Vagina (tissue), 2 donors: Measurements from ENCODE around the gene KNDC1. TPM values are rescaled to one million over a fixed set of nuclear protein-coding genes. Genes with fewer than 3 reads are reported as not detected.

Source experiments
- DNase-seq, 2 donors: peaks; one replicate each; pipeline ENCODE4 v3.0.0-alpha.2; 2017; ENCODE audit errors: extremely low spot score in 2 of 2
- H3K27ac ChIP-seq: fragments of 200-600 bp; sonication (generic); one replicate; pipeline ENCODE4 v1.5.1; 2019
- H3K27me3 ChIP-seq: fragments of 200-600 bp; sonication (generic); one replicate; pipeline ENCODE4 v1.5.1; 2019
- H3K36me3 ChIP-seq, 2 donors: fragments of 200-600 bp; sonication (generic); one replicate each; pipeline ENCODE4 v1.5.1; 2017 to 2019
- H3K4me1 ChIP-seq: fragments of 200-600 bp; sonication (generic); one replicate; pipeline ENCODE4 v1.5.1; 2019
- H3K4me3 ChIP-seq, 2 donors: fragments of 200-600 bp; sonication (generic); 1 replicate in 1 of 2; 2 replicates in 1 of 2; pipeline ENCODE4 v1.5.1; 2016 to 2019
- H3K9me3 ChIP-seq: fragments of 200-600 bp; sonication (generic); one replicate; pipeline ENCODE4 v1.5.1; 2019
- POLR2A ChIP-seq, 2 donors: fragments of 450-650 bp; IDR thresholded peaks; one replicate each; pipeline ENCODE4 v1.6.1; 2017; ENCODE audit warnings: antibody characterized with exemption in 2 of 2, mild to moderate bottlenecking in 2 of 2, moderate library complexity in 2 of 2
- POLR2AphosphoS5 ChIP-seq, 2 donors: sonication (generic); formaldehyde crosslinking; IDR thresholded peaks; one replicate each; pipeline ENCODE4 v1.9.0; 2017; ENCODE audit warnings: antibody characterized with exemption in 2 of 2, mild to moderate bottlenecking in 2 of 2, low read depth in 1 of 2; ENCODE audit not compliant: insufficient read depth in 1 of 2
- intact Hi-C: fragments of 100-400 bp; cut with DNase I; formaldehyde crosslinking; loops from one replicate; pipeline ENCODE4 v1.15.1; 2023
- total RNA-seq: library from RNA; depleted of rRNA; stranded (reverse); fragments of >200 nt; gene quantifications from one replicate; pipeline ENCODE4 v1.2.3, GENCODE V29; 2016
- TF ChIP-seq, protein P1 (sequence below), 3 experiments: fragments of 450-650 bp in 2 of 3; fragments of 200-600 bp in 1 of 3; sonication (generic) in 1 of 3; IDR thresholded peaks; one replicate each; pipeline ENCODE4 v1.5.1; 2017 to 2019; ENCODE audit warnings: antibody characterized with exemption in 3 of 3, mild to moderate bottlenecking in 2 of 3, moderate library complexity in 2 of 3

Gene KNDC1
- total RNA-seq, 1 donor from 2014 or later, result 3.4 TPM

DNA sequence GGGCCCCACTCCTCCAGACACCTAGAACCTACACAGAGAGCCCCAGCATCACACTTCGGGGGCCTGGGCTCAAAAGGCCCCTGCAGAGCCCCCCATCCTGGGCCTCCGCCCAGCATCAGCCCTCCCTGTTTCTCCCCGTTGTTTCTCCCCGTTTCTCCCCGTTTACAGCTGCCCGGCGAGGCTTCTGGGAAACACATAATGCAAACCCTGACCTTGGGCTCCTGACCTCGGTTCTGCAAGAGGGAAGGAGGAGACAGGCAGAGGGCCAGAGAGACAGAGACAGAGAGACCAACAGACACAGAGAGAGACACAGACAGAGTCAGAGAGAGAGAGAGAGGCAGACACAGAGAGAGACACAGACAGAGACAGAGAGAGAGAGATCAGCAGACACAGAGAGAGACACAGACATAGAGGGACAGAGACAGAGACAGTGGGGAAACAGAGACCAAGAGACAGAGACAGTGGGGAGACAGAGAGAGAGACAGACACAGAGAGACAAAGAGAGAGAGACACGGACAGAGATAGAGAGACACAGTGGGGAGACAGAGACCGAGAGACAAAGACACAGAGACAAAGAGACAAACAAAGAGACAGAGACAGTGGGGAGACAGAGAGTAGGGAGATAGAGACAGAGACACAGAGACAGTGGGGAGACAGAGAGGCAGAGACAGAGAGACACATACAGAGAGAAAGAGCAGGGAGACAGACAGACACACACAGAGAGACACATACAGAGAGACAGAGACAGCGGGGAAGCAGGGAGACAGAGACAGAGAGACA lies 90.1 kb downstream of the KNDC1 start:
- Histone ChIP-seq H3K27me3 (peaks cover 4% of the 10 kb centered on the region), H3K36me3 (no peaks in the 10 kb centered on the region), H3K4me3 (no peak overlapping the region), H3K4me1 (no peaks in the 10 kb centered on the region), H3K27ac (no peak overlapping the region), H3K9me3 (no peaks in the 10 kb centered on the region)
- DNase-seq, result no peak
- intact Hi-C loops, result no loop called here
- TF ChIP-seq POLR2A (IDR thresholded peaks at IDR 0.05) (no peak), POLR2AphosphoS5 (IDR thresholded peaks at IDR 0.05; ENCODE audit: insufficient read depth in 1 of 2, low read depth in 1 of 2) (no peak)
- TF ChIP-seq, protein P1, sequence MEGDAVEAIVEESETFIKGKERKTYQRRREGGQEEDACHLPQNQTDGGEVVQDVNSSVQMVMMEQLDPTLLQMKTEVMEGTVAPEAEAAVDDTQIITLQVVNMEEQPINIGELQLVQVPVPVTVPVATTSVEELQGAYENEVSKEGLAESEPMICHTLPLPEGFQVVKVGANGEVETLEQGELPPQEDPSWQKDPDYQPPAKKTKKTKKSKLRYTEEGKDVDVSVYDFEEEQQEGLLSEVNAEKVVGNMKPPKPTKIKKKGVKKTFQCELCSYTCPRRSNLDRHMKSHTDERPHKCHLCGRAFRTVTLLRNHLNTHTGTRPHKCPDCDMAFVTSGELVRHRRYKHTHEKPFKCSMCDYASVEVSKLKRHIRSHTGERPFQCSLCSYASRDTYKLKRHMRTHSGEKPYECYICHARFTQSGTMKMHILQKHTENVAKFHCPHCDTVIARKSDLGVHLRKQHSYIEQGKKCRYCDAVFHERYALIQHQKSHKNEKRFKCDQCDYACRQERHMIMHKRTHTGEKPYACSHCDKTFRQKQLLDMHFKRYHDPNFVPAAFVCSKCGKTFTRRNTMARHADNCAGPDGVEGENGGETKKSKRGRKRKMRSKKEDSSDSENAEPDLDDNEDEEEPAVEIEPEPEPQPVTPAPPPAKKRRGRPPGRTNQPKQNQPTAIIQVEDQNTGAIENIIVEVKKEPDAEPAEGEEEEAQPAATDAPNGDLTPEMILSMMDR (IDR thresholded peaks at IDR 0.05), result no peak

DNA sequence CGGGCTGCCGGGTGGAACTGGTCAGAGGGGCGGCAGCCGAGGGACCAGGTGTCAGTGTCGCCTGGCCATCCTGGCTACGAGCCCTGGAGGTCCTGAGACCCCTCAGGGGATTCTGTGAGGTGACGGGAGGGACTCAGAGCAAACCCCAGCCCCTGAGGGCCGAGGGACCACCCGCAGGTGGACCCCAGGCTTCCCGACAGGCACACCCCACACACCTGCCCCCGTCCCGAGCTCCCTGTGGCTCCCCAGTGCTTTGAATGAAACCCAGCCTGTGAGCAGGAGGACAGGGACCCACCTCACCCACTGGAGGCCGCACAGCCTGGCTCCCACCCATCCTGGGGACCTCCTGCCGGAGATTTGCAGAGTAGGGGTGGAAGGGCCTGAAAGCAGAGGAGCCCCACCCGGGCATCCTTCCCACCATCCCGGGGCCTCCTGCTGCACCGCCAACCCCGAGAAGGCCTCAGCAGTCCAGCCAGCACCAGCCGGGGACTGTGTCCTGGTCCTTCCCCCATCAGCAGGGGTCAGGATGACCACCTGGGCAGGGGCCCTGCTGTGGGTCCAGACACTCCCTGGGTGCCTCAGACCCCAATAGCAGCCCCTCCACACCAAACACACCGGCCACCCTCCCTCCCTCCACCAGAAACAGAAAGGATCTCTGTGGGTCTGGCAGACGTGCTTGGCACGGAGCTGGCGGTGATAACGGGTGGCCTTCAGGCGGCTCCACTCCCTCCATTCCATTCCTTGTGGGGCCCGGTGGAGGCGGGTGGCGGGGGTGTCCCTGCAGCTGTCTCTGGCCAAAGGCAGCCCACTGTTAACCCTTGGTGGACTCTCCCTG lies 91.6 kb downstream of the KNDC1 start:
- Histone ChIP-seq H3K4me1 (no peaks in the 10 kb centered on the region), H3K9me3 (no peaks in the 10 kb centered on the region), H3K27ac (no peak overlapping the region), H3K27me3 (peaks cover 4% of the 10 kb centered on the region), H3K4me3 (no peak overlapping the region), H3K36me3 (no peaks in the 10 kb centered on the region)
- TF ChIP-seq POLR2A (IDR thresholded peaks at IDR 0.05) (no peak), POLR2AphosphoS5 (IDR thresholded peaks at IDR 0.05; ENCODE audit: insufficient read depth in 1 of 2, low read depth in 1 of 2) (no peak)
- TF ChIP-seq, protein P1 (IDR thresholded peaks at IDR 0.05), result no peak
- DNase-seq, result no peak
- intact Hi-C loops, result no loop called here

DNA sequence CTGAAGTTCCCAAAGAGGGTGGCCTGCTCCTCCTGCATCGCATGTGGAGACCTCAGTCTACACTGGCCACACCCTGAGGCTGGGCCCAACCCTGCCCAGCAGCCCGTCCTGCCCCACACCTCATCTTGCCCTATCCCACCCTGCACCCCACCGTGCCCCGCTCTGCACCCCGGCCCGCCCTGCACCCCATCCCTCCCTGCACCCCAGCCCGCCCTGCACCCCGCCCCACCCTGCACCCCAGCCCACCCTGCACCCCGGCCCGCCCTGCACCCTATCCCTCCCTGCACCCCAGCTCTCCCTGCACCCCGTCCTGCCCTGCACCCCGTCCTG lies 92.2 kb downstream of the KNDC1 start:
- TF ChIP-seq POLR2AphosphoS5 (IDR thresholded peaks at IDR 0.05; ENCODE audit: insufficient read depth in 1 of 2, low read depth in 1 of 2) (no peak), POLR2A (IDR thresholded peaks at IDR 0.05) (no peak)
- TF ChIP-seq, protein P1 (IDR thresholded peaks at IDR 0.05), result no peak
- Histone ChIP-seq H3K27ac (no peak overlapping the region), H3K4me3 (no peak overlapping the region), H3K27me3 (peaks cover 4% of the 10 kb centered on the region), H3K4me1 (peaks cover under 1% of the 10 kb centered on the region), H3K36me3 (no peaks in the 10 kb centered on the region), H3K9me3 (no peaks in the 10 kb centered on the region)
- no peak for DNase-seq
- intact Hi-C loops, result no loop called here

DNA sequence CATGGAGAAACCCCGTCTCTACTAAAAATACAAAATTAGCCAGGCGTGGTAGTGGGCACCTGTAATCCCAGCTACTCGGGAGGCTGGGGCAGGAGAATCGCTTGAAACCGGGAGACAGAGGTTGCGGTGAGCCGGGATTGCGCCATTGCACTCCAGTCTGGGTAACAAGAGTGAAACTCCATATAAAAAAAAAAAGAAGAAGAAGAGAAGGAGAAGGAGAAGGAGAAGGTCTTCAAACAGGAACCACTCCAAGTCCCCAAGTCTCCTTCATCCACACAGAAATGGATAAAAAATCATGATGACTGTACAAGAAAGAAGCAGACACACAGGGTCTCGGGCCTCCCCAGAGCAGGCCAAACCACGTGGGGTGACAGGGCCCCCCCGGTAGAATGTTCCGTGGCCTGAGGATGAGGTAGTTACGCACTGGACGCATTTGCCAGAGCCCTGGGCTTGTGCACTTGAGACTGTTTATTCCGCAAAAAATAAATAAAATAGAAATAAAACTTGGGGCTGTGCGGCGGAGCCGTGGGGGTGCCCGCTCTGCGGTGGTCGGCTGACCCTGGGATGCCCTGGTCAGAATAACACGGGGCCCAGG lies 93.4 kb downstream of the KNDC1 start:
- no peak for DNase-seq
- Histone ChIP-seq H3K27me3 (peaks cover under 1% of the 10 kb centered on the region), H3K4me3 (no peak overlapping the region), H3K4me1 (peaks cover 13% of the 10 kb centered on the region), H3K9me3 (no peaks in the 10 kb centered on the region), H3K36me3 (no peaks in the 10 kb centered on the region), H3K27ac (no peak overlapping the region)
- intact Hi-C loops, result no loop called here
- TF ChIP-seq POLR2A (IDR thresholded peaks at IDR 0.05), result no peak
- no peak for TF ChIP-seq POLR2AphosphoS5 (IDR thresholded peaks at IDR 0.05; ENCODE audit: insufficient read depth in 1 of 2, low read depth in 1 of 2)
- TF ChIP-seq, protein P1 (IDR thresholded peaks at IDR 0.05), result no peak
